HepG2 (cell line): Measurements from ENCODE around the gene PPFIA4. TPM values are rescaled to one million over a fixed set of nuclear protein-coding genes. Genes with fewer than 3 reads are reported as not detected.
A peak's percentile ranks its signal among the peaks of the same experiment; 100 is the strongest.

Source experiments
- ISX ChIP-seq: sonication (generic); formaldehyde crosslinking; conservative IDR thresholded peaks from 2 replicates; pipeline ENCODE4 v1.5.0; 2020; ENCODE audit warnings: missing genetic modification reagents
- MTF2 ChIP-seq: sonication (generic); formaldehyde crosslinking; IDR thresholded peaks from 2 replicates; pipeline ENCODE4 v1.5.0; 2020; ENCODE audit warnings: missing genetic modification reagents, borderline replicate concordance
- NCOR1 ChIP-seq: fragments of 200-600 bp; sonication (generic); IDR thresholded peaks from 2 replicates; pipeline ENCODE4 v1.7.0; 2017; ENCODE audit warnings: antibody characterized with exemption, low read length, borderline replicate concordance
- PRMT3 ChIP-seq: sonication (generic); formaldehyde crosslinking; IDR thresholded peaks from 2 replicates; pipeline ENCODE4 v1.8.1; 2022; ENCODE audit warnings: low read depth, mild to moderate bottlenecking, moderate library complexity, missing genetic modification reagents, borderline replicate concordance
- SOX13 ChIP-seq, 3 experiments: fragments of 450-650 bp in 1 of 3; sonication (generic) in 1 of 3; formaldehyde crosslinking in 1 of 3; IDR thresholded peaks in 2 of 3; conservative IDR thresholded peaks in 1 of 3; 2 replicates each; pipeline versions ENCODE4 v1.5.0 to v1.6.1; 2016 to 2020; ENCODE audit warnings: antibody characterized with exemption in 1 of 3, mild to moderate bottlenecking in 1 of 3, missing compliant biosample characterization in 1 of 3, missing genetic modification reagents in 1 of 3, moderate library complexity in 1 of 3
- TMF1 ChIP-seq: sonication (generic); formaldehyde crosslinking; IDR thresholded peaks from 2 replicates; pipeline ENCODE4 v1.8.1; 2022; ENCODE audit warnings: low read depth, missing genetic modification reagents
- ZBTB21 ChIP-seq: sonication (generic); formaldehyde crosslinking; IDR thresholded peaks from 2 replicates; pipeline ENCODE4 v1.4.0; 2020; ENCODE audit warnings: missing genetic modification reagents
- ZFP36L2 ChIP-seq: sonication (generic); formaldehyde crosslinking; IDR thresholded peaks from 2 replicates; pipeline ENCODE4 v1.4.0; 2020; ENCODE audit warnings: missing genetic modification reagents
- ZFP82 ChIP-seq: sonication (generic); formaldehyde crosslinking; IDR thresholded peaks from 2 replicates; pipeline ENCODE4 v1.5.1; 2020; ENCODE audit warnings: mild to moderate bottlenecking, missing genetic modification reagents, borderline replicate concordance
- ZNF670 ChIP-seq: sonication (generic); formaldehyde crosslinking; IDR thresholded peaks from 2 replicates; pipeline ENCODE4 v1.8.0; 2022; ENCODE audit warnings: mild to moderate bottlenecking, missing genetic modification reagents, borderline replicate concordance
- ZNF768 ChIP-seq: sonication (generic); formaldehyde crosslinking; IDR thresholded peaks from 2 replicates; pipeline ENCODE4 v1.4.0; 2020; ENCODE audit warnings: missing genetic modification reagents
- polyA plus RNA-seq, 8 experiments: library from polyadenylated mRNA; depleted of rRNA in 3 of 8; stranded (reverse) in 7 of 8; unstranded in 1 of 8; fragments of >200 nt; fragmentation: Illumina TruSeq in 4 of 8; extraction: Trizol in 4 of 8; gene quantifications; 2 replicates each; pipeline versions ENCODE4 v1.2.1 to v1.2.3, GENCODE V29; 2011 to 2016; ENCODE audit warnings: low read depth in 4 of 8, missing spikeins in 1 of 8, mixed read lengths in 1 of 8; ENCODE audit not compliant: insufficient read depth in 1 of 8
- total RNA-seq, 5 experiments: library from RNA; depleted of rRNA; stranded (reverse); fragments of >200 nt; fragmentation: Illumina TruSeq; extraction: Trizol; gene quantifications; 2 replicates each; pipeline ENCODE4 v1.2.3, GENCODE V29; 2016; ENCODE audit warnings: low read depth in 1 of 5
- TF ChIP-seq, protein P1 (sequence below): fragments of 450-650 bp; IDR thresholded peaks from 2 replicates; pipeline ENCODE4 v1.6.1; 2017
- TF ChIP-seq, protein P2 (sequence below): sonication (generic); formaldehyde crosslinking; IDR thresholded peaks from 2 replicates; pipeline ENCODE4 v1.4.0; 2020; ENCODE audit warnings: low read depth, mild to moderate bottlenecking, missing genetic modification reagents

PPFIA4 gene
- total and polyA plus RNA-seq, 2 of the 13 experiments (the other 11 are each of a cell fraction or from before 2014, with no cell fraction given) = 6.4 TPM; not detected in 1

DNA sequence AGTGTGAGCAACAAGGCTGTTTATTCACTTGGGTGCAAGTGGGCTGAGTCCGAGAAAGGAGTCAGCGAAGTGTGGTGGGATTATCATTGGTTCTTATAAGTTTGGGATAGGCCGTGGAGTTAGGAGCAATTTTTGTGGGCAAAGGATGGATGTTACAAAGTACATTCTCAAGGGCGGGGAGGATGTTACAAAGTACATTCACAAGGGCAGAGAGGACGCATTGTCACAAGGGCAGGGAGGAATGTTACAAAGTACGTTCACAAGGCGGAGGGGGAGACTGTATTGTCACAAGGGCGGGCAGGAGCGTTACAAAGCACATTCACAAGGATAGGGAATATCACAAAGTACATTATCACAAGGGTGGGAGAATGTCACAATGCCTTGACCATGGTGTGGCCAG, 24.3 kb upstream of the PPFIA4 start (continued):
- TF ChIP-seq, protein P1, sequence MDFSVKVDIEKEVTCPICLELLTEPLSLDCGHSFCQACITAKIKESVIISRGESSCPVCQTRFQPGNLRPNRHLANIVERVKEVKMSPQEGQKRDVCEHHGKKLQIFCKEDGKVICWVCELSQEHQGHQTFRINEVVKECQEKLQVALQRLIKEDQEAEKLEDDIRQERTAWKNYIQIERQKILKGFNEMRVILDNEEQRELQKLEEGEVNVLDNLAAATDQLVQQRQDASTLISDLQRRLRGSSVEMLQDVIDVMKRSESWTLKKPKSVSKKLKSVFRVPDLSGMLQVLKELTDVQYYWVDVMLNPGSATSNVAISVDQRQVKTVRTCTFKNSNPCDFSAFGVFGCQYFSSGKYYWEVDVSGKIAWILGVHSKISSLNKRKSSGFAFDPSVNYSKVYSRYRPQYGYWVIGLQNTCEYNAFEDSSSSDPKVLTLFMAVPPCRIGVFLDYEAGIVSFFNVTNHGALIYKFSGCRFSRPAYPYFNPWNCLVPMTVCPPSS = no peak
- TF ChIP-seq ZFP82 (CRISPR knock-in tag) (no peak), ZFP36L2 (no peak), ZBTB21 (CRISPR knock-in tag) (no peak), PRMT3 (CRISPR knock-in tag) (no peak), ZNF768 (no peak), ZNF670 (CRISPR knock-in tag) (no peak), NCOR1 (peak; percentile 76; the same call in 1 of the 2 replicates), ISX (CRISPR knock-in tag) (no peak), TMF1 (CRISPR knock-in tag) (no peak), SOX13 (IDR thresholded peaks at IDR 0.05) (0 out of 2 replicates have a peak, but pooled peaks have one; percentile 26), SOX13 (CRISPR knock-in tag; conservative IDR thresholded peaks at IDR 0.05 in 1 of 2, IDR thresholded peaks at IDR 0.05 in 1 of 2) (peak in 1 of 2 experiments; percentile 63; a peak in 1 of 4 replicates), MTF2 (CRISPR knock-in tag) (no peak)
- TF ChIP-seq, protein P2, sequence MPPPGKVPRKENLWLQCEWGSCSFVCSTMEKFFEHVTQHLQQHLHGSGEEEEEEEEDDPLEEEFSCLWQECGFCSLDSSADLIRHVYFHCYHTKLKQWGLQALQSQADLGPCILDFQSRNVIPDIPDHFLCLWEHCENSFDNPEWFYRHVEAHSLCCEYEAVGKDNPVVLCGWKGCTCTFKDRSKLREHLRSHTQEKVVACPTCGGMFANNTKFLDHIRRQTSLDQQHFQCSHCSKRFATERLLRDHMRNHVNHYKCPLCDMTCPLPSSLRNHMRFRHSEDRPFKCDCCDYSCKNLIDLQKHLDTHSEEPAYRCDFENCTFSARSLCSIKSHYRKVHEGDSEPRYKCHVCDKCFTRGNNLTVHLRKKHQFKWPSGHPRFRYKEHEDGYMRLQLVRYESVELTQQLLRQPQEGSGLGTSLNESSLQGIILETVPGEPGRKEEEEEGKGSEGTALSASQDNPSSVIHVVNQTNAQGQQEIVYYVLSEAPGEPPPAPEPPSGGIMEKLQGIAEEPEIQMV (CRISPR knock-in tag) = no peak
